ENCODE measurements around the gene ANXA2. TPM values are rescaled to one million over a fixed set of nuclear protein-coding genes. Genes with fewer than 3 reads are reported as not detected.

Gene ANXA2
- total RNA-seq (2022; extraction: Qiagen RNA extraction; ENCODE audit: low read depth) = 4,604 to 5,455 TPM (median 4,892 TPM) in 5 replicates

DNA sequence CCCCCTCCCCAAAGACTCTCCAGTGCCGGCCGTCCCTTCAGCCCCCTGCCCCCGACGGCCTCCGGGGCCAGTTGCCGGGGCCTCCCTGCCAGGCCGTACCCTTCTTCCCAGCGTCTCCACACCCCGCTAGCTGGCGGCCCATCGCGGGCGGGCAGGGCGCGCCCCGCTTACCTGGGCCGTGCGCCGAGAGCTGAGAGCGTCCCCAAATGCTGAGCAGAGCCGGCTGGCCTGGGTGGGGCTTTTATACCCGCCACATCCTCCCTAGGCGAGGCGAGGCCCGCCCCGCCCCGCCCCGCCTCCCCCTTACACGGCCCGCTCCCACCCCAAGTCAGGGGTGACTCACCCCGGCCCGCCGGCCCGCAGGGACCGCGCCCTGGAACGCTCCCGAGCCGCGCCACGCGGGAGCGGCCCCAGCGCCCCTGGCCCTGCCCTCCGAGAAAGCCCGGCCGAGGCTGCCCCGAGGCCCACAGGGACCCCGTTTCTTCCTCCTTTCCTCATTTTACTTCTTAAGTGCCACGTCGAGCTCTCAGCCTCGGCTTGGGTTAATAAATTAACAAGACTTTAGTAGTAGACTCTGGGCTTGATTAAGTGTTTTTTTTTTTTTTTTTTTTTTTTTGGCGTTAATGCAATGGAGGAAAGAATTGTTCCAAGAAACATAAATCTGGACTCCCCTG is at the start of gene ANXA2:
Gene ANXA2, minus strand, starts transcription at position 215 of the 674 bp plus-strand sequence. CDS start 11,911 bp downstream, outside the sequence.

Other genes starting within 250 kb of the ANXA2 start
- gene ICE2, start 81.2 kb upstream of the ANXA2 start, total RNA-seq (2022; extraction: Qiagen RNA extraction; ENCODE audit: low read depth) = 25.2 to 39.1 TPM (median 34.6 TPM) in 5 replicates